HFFc6 (cell line): ENCODE results near the gene CKB. TPM values are rescaled to one million over a fixed set of nuclear protein-coding genes. Genes with fewer than 3 reads are reported as not detected.

Experiments
- DNase-seq: peaks from one replicate; pipeline ENCODE4 v3.0.0-alpha.2; 2018
- H3K27ac Mint-ChIP-seq: 2 replicates; pipeline ENCODE4 v1.8.0; 2020; ENCODE audit warnings: mild to moderate bottlenecking, mixed read lengths
- H3K27me3 Mint-ChIP-seq: 2 replicates; pipeline ENCODE4 v1.8.0; 2021; ENCODE audit warnings: mild to moderate bottlenecking, moderate library complexity, mixed read lengths; ENCODE audit not compliant: insufficient read depth
- H3K36me3 Mint-ChIP-seq: 2 replicates; pipeline ENCODE4 v1.8.0; 2021; ENCODE audit warnings: low read depth, mixed read lengths
- H3K4me1 Mint-ChIP-seq: 2 replicates; pipeline ENCODE4 v1.8.0; 2020; ENCODE audit warnings: low read depth, mixed read lengths
- H3K4me3 Mint-ChIP-seq: 2 replicates; pipeline ENCODE4 v1.8.0; 2020; ENCODE audit warnings: mild to moderate bottlenecking, moderate library complexity, mixed read lengths
- H3K9me3 Mint-ChIP-seq: 2 replicates; pipeline ENCODE4 v1.8.0; 2020; ENCODE audit warnings: mild to moderate bottlenecking, mixed read lengths
- long read RNA-seq: library from polyadenylated mRNA; unstranded; transcript quantifications from one replicate; pipeline ENCODE4 v2.0.0, GENCODE V29; 2019
- total RNA-seq, 6 experiments: library from RNA; stranded (reverse); fragmentation: NEBNext Ultra II Directional; extraction: Animal tissue kit (Norgen Biotek cat#: 25700); gene quantifications; 2 replicates in 1 of 6; 3 replicates in 5 of 6; pipeline ENCODE4 v1.2.3, GENCODE V29; 2021
- TF ChIP-seq, protein P1 (sequence below): fragments of 200-600 bp; sonication (generic); IDR thresholded peaks from 2 replicates; pipeline ENCODE4 v1.5.0; 2021; ENCODE audit warnings: antibody characterized with exemption, mild to moderate bottlenecking

The CKB gene
- 10 to 100 TPM; 16.6 to 31.3 (median 19.4) TPM for total RNA-seq
- long read RNA-seq, transcript CKB-201 (8 exons, 1,709 nt) = major isoform, 64 of 66 reads
- long read RNA-seq, partial matches to known transcripts = 2 of 66 reads
- long read RNA-seq, other reads (novel, unspliced or antisense) = 0 of 66 reads

DNA sequence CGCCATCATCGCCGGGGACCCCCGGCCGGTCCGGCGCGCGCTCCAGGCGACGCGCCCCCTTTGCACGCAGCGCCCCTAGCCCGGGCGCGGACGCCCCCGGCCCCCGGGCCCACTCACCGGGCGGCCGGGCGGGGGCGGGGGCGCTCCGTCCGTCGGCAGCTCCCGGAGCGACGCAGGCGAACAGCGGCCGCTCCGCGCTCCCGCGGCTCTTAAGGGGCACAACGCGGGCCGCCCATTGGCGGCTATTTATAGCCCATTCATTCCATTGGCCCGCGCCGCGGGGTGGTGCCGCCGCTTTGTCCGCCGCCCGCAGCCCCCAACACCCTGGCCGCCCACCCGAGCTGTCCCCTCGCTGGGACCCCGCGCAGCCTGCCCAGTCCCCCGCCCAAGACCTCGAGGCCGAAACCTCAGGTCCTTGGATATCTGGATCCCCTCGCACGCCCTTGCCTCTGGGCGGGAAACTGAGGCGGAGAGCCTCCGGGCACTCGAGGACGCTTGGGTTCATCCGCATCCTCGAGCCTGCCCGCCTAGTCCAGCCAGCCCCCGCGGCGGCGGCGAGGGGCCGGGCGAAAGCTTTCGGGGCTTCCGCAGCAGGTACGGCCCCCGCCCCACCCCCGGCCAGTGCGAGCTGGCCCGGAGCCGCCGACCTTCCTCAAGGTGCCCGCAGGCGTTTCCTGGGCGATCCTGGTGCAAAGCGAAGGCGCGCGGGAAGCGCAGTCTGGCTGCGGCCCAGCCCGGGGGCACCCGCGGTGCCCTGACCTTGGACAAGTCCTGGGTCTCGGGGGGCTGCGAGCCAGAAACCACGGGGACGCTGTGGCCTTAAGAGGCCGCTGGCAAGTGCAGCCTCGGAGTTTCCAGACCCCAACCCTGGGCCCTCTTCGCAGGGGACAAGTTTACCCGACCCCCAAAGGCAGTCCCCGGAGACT is at the start of gene CKB:
TSS of gene CKB (minus strand) at position 182 of the 926 bp plus-strand sequence. CDS start 337 bp downstream, outside the sequence.
- Mint-ChIP-seq H3K4me3 (no peak within 1 kb of the TSS), H3K36me3 (no peaks in the 10 kb centered on the region), H3K9me3 (no peaks in the 10 kb centered on the region), H3K4me1 (peaks cover 31% of the 10 kb centered on the region), H3K27me3 (peaks cover 8% of the 10 kb centered on the region), H3K27ac (no peak within 1 kb of the TSS)
- DNase-seq = no peak
- TF ChIP-seq, protein P1, sequence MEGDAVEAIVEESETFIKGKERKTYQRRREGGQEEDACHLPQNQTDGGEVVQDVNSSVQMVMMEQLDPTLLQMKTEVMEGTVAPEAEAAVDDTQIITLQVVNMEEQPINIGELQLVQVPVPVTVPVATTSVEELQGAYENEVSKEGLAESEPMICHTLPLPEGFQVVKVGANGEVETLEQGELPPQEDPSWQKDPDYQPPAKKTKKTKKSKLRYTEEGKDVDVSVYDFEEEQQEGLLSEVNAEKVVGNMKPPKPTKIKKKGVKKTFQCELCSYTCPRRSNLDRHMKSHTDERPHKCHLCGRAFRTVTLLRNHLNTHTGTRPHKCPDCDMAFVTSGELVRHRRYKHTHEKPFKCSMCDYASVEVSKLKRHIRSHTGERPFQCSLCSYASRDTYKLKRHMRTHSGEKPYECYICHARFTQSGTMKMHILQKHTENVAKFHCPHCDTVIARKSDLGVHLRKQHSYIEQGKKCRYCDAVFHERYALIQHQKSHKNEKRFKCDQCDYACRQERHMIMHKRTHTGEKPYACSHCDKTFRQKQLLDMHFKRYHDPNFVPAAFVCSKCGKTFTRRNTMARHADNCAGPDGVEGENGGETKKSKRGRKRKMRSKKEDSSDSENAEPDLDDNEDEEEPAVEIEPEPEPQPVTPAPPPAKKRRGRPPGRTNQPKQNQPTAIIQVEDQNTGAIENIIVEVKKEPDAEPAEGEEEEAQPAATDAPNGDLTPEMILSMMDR = no peak

DNA sequence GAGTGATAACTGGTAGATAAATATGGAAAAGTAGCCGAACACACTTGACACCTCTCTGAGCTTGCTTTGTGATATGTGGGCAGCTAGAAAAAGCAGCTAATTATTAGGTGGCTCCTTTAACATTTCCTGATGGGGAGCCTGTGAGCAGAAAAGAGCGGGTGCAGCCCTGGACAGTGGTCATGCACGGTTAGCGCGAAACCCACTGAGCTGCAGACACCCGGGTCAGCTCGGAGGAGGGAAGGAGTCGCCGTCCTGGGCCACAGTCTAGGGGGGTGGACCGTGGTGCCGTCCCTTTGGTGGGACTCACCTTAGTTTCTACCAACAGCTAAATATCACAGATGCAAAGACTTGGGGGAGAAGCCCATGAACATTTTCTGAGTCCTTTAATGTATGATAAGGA is 46.8 kb upstream of the CKB start:
- peaks cover 11% of the 10 kb centered on the region; the same call in 1 of the 2 replicates for H3K4me1 Mint-ChIP-seq
- no peaks in the 10 kb centered on the region for H3K27me3 Mint-ChIP-seq
- no peaks in the 10 kb centered on the region for H3K9me3 Mint-ChIP-seq
- H3K27ac Mint-ChIP-seq = no peak overlapping the region; the same call in 1 of the 2 replicates
- no peak for DNase-seq
- no peak overlapping the region for H3K4me3 Mint-ChIP-seq
- peaks cover 4% of the 10 kb centered on the region for H3K36me3 Mint-ChIP-seq
- TF ChIP-seq, protein P1 = no peak

DNA sequence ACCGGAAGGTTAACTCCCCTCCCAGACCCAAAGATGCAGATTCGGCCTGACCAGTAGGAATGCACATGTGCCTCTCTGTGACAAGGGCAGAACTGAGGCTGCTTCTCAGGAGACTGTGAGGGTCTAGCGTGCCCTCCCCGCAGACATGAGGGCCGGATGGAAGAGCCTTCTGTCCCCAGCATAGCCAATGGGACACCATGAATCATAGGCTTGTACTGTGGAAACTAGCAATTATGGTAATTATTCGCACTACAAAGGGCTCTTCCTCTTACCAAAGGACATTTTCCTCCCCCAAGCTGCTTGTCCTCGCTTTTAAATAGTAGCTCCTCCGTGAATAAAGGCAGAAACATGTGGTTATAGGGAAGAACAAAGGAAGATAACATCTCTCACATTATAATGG is 46.3 kb upstream of the CKB start:
- Mint-ChIP-seq H3K4me3 (no peak overlapping the region), H3K27me3 (no peaks in the 10 kb centered on the region), H3K9me3 (no peaks in the 10 kb centered on the region), H3K27ac (no peak overlapping the region; the same call in 1 of the 2 replicates), H3K4me1 (peaks cover 15% of the 10 kb centered on the region), H3K36me3 (no peaks in the 10 kb centered on the region)
- TF ChIP-seq, protein P1 = no peak
- no peak for DNase-seq

DNA sequence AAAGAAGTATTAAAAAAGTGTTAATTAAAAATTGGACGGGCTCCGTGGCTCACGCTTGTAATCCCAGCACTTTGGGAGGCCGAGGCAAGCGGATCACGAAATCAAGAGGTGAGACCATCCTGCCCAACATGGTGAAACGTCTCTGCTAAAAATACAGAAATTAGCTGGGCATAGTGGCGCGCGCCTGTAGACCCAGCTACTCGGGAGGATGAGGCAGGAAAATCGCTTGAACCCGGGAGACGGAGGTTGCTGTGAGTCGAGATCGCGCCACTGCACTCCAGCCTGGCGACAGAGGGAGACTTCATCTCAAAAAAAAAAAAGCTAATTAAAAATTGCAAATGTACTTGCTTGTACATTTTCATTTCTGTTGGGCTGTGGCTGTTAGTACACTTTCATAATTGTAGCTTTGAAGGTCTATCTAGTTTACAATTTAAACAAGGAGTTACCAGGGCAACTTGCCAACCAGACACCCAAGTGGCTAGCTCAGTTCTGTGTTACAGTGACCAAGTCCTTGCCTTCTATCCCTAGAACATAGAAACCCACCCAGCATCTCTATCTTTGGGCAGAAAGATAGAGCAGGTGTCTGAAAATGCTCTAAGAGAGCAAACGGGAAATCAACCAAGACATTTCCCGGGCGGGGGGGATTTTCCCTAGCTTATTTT is 41.3 kb upstream of the CKB start:
- H3K4me1 Mint-ChIP-seq = peaks cover 39% of the 10 kb centered on the region
- H3K4me3 Mint-ChIP-seq = peak overlapping the region; percentile 97
- peaks cover 3% of the 10 kb centered on the region; the same call in 1 of the 2 replicates for H3K27me3 Mint-ChIP-seq
- TF ChIP-seq, protein P1 = no peak
- no peaks in the 10 kb centered on the region; the same call in 1 of the 2 replicates for H3K9me3 Mint-ChIP-seq
- DNase-seq = no peak
- peak overlapping the region; percentile 79; the same call in 1 of the 2 replicates for H3K27ac Mint-ChIP-seq
- H3K36me3 Mint-ChIP-seq = peaks cover 18% of the 10 kb centered on the region

DNA sequence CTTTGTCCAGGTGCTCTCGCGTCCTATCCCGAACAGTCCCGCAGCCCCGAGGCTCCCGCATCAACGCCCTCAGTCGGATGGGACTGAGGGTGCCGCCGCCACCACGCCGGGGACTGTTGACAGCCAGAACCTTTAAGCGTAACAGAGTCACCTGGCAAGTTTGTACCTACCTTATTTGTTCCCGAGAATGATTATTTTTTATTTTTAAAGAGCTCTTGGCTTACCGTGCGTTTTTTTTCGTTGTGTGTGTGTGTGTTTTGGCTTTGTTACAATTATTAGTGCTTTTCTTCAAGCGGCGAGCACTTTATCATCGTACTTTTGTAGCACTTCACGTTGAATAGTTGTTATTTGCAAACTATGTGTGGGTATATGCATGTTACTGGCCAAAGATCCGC is 40.6 kb upstream of the CKB start:
- TF ChIP-seq, protein P1 = no peak
- H3K27ac Mint-ChIP-seq = peak overlapping the region; percentile 79
- H3K4me3 Mint-ChIP-seq = peak overlapping the region; percentile 97
- H3K9me3 Mint-ChIP-seq = no peaks in the 10 kb centered on the region; the same call in 1 of the 2 replicates
- DNase-seq = no peak
- H3K27me3 Mint-ChIP-seq = peaks cover 3% of the 10 kb centered on the region; the same call in 1 of the 2 replicates
- H3K36me3 Mint-ChIP-seq = peaks cover 23% of the 10 kb centered on the region
- peaks cover 44% of the 10 kb centered on the region for H3K4me1 Mint-ChIP-seq
